ENCODE results near the gene C2CD3. TPM values are rescaled to one million over a fixed set of nuclear protein-coding genes. Genes with fewer than 3 reads are reported as not detected.

C2CD3 gene
- total and polyA plus RNA-seq, 9 of the 15 experiments (the other 6 are each of a cell fraction or from before 2014, with no cell fraction given) = 4.4 to 20.2 (median 15.4) TPM

GRCh38 chr11:74085542-74085892 is 85.3 kb downstream of the C2CD3 start (continued):
- 0 out of 2 replicates have a peak, but pooled peaks have one; percentile 10 for TF ChIP-seq REST (IDR thresholded peaks at IDR 0.05; ENCODE audit: borderline replicate concordance)
- TF ChIP-seq REST (CRISPR knock-in tag; IDR thresholded peaks at IDR 0.05; ENCODE audit: low read depth) = no peak
- no peak for TF ChIP-seq ZNF609 (CRISPR knock-in tag; IDR thresholded peaks at IDR 0.05; ENCODE audit: borderline replicate concordance)
- TF ChIP-seq SNIP1 (IDR thresholded peaks at IDR 0.05; ENCODE audit: low read depth) = no peak
- no peak for TF ChIP-seq STAT5A (IDR thresholded peaks at IDR 0.05; ENCODE audit: borderline replicate concordance, low read length)
- peak; percentile 83 for TF ChIP-seq ZNF592 (IDR thresholded peaks at IDR 0.05)
- TF ChIP-seq NFE2 (IDR thresholded peaks at IDR 0.05; ENCODE audit: low read depth) = peak; percentile 94
- TF ChIP-seq CXXC5 (CRISPR knock-in tag; IDR thresholded peaks at IDR 0.05) = peak; percentile 41
- no peak for TF ChIP-seq EZH2 (IDR thresholded peaks at IDR 0.05; ENCODE audit: borderline replicate concordance, low read depth, low read length)
